ENCODE measurements around the gene FAM151A. TPM values are rescaled to one million over a fixed set of nuclear protein-coding genes. Genes with fewer than 3 reads are reported as not detected.

Gene FAM151A
- not detected for total RNA-seq

GRCh38 chr1:54623216-54624007 is at the start of gene FAM151A:
Gene FAM151A, minus strand, starts transcription at chr1:54623525. Its CDS starts 130 bp downstream, at chr1:54623395.
- FAIRE-seq (no peak), DNase-seq (ENCODE audit: low spot score in 2 of 2) (no peak)

- DNase-seq (ENCODE audit: low spot score in 2 of 2) (peak in 1 of 2 donors; percentile 29), FAIRE-seq (no peak)
Measured at GRCh38 chr1:54671985-54672608, 48.8 kb upstream of the FAM151A start.

GRCh38 chr1:54668567-54668966 is 45.2 kb upstream of the FAM151A start:
- FAIRE-seq, result no peak
- DNase-seq (ENCODE audit: low spot score in 2 of 2), result no peak

- DNase-seq (ENCODE audit: low spot score in 2 of 2) (no peak), FAIRE-seq (no peak)
Measured at GRCh38 chr1:54667797-54668196, 44.5 kb upstream of the FAM151A start.

- FAIRE-seq (no peak), DNase-seq (ENCODE audit: low spot score in 2 of 2) (no peak)
Measured at GRCh38 chr1:54666333-54666732, 43.0 kb upstream of the FAM151A start.

- DNase-seq (ENCODE audit: low spot score in 2 of 2) (no peak), FAIRE-seq (no peak)
Measured at GRCh38 chr1:54665852-54666251, 42.5 kb upstream of the FAM151A start.

GRCh38 chr1:54664364-54664763 is 41.0 kb upstream of the FAM151A start:
- no peak for FAIRE-seq
- DNase-seq (ENCODE audit: low spot score in 2 of 2), result no peak

GRCh38 chr1:54663725-54664124 is 40.4 kb upstream of the FAM151A start:
- no peak for FAIRE-seq
- no peak for DNase-seq (ENCODE audit: low spot score in 2 of 2)

- DNase-seq (ENCODE audit: low spot score in 2 of 2), result no peak
- FAIRE-seq, result no peak
Measured at GRCh38 chr1:54658164-54658913, 35.0 kb upstream of the FAM151A start.

GRCh38 chr1:54653036-54653435 is 29.7 kb upstream of the FAM151A start:
- FAIRE-seq, result no peak
- no peak for DNase-seq (ENCODE audit: low spot score in 2 of 2)

GRCh38 chr1:54652168-54652567 is 28.8 kb upstream of the FAM151A start:
- no peak for DNase-seq (ENCODE audit: low spot score in 2 of 2)
- FAIRE-seq, result no peak

- DNase-seq (ENCODE audit: low spot score in 2 of 2) (no peak), FAIRE-seq (no peak)
Measured at GRCh38 chr1:54651608-54652007, 28.3 kb upstream of the FAM151A start.

- DNase-seq (ENCODE audit: low spot score in 2 of 2) (no peak), FAIRE-seq (no peak)
Measured at GRCh38 chr1:54650417-54650816, 27.1 kb upstream of the FAM151A start.

- FAIRE-seq, result no peak
- no peak for DNase-seq (ENCODE audit: low spot score in 2 of 2)
Measured at GRCh38 chr1:54649921-54650320, 26.6 kb upstream of the FAM151A start.

GRCh38 chr1:54649130-54649898 is 26.0 kb upstream of the FAM151A start:
- DNase-seq (ENCODE audit: low spot score in 2 of 2), result no peak
- FAIRE-seq, result no peak

GRCh38 chr1:54645806-54646676 is 22.7 kb upstream of the FAM151A start:
- FAIRE-seq, result no peak

GRCh38 chr1:54643736-54644135 is 20.4 kb upstream of the FAM151A start:
- no peak for FAIRE-seq
- DNase-seq (ENCODE audit: low spot score in 2 of 2), result no peak

More at GRCh38 chr1:54645806-54646676, 22.7 kb upstream of the FAM151A start:
- no peak for DNase-seq (ENCODE audit: low spot score in 2 of 2)

GRCh38 chr1:54640863-54641836 is 17.8 kb upstream of the FAM151A start, which contains the start of gene MROH7:
Gene MROH7, plus strand, starts transcription at chr1:54641786. Its CDS starts 11,141 bp downstream, at chr1:54652927.
- no peak for DNase-seq (ENCODE audit: low spot score in 2 of 2)
- FAIRE-seq, result no peak
